Measurements from ENCODE around the gene ELL.

ELL gene

GRCh38 chr19:18467978-18468377, 53.9 kb downstream of the ELL start:
- DNase-seq, result peak in 1 of 5 experiments; percentile 35

GRCh38 chr19:18466354-18466753, 55.5 kb downstream of the ELL start:
- DNase-seq, result no peak

- no peak for DNase-seq
These were observed 55.9 kb downstream of the ELL start for GRCh38 chr19:18465964-18466339.

- DNase-seq, result no peak
These were observed 56.5 kb downstream of the ELL start for GRCh38 chr19:18465214-18465963.

GRCh38 chr19:18464646-18465045, 57.2 kb downstream of the ELL start:
- no peak for DNase-seq

- DNase-seq, result no peak
These were observed 60.4 kb downstream of the ELL start for GRCh38 chr19:18461471-18461870.

- DNase-seq, result no peak
These were observed 61.0 kb downstream of the ELL start for GRCh38 chr19:18460900-18461299.

GRCh38 chr19:18457483-18458331, 64.2 kb downstream of the ELL start:
- no peak for DNase-seq

- no peak for DNase-seq
These were observed 64.9 kb downstream of the ELL start for GRCh38 chr19:18456974-18457373.

- no peak for DNase-seq
These were observed 65.6 kb downstream of the ELL start for GRCh38 chr19:18456279-18456678.

GRCh38 chr19:18453269-18454024, 68.4 kb downstream of the ELL start:
- DNase-seq, result no peak

- no peak for DNase-seq
These were observed 69.5 kb downstream of the ELL start for GRCh38 chr19:18452386-18452785.

GRCh38 chr19:18450931-18451836, 70.7 kb downstream of the ELL start:
- DNase-seq, result peak; percentile 70 to 86 (median 76)

- no peak for DNase-seq
These were observed 71.6 kb downstream of the ELL start for GRCh38 chr19:18450021-18450930.

- DNase-seq, result no peak
These were observed 72.3 kb downstream of the ELL start for GRCh38 chr19:18449552-18449951.

- DNase-seq, result no peak
These were observed 75.0 kb downstream of the ELL start for GRCh38 chr19:18446811-18447359.

- DNase-seq, result no peak
These were observed 75.6 kb downstream of the ELL start for GRCh38 chr19:18446145-18446810.

- no peak for DNase-seq
These were observed 76.5 kb downstream of the ELL start for GRCh38 chr19:18445262-18445948.

- DNase-seq, result no peak
These were observed 77.4 kb downstream of the ELL start for GRCh38 chr19:18444513-18444912.

GRCh38 chr19:18443831-18444230, 78.0 kb downstream of the ELL start:
- no peak for DNase-seq
